Right lobe of liver (tissue), 6 donors: ENCODE data around the gene ZNF691. TPM values are rescaled to one million over a fixed set of nuclear protein-coding genes. Genes with fewer than 3 reads are reported as not detected.
A peak's percentile ranks its signal among the peaks of the same experiment; 100 is the strongest.

Experiments used
- ATAC-seq, 4 donors: fragments of 200-7000 bp; cut with Tn5 transposase; one replicate each; pipeline ENCODE4 v1.9.1; 2020; ENCODE audit warnings: mild to moderate bottlenecking in 4 of 4, moderate library complexity in 4 of 4
- DNase-seq, 3 donors: peaks; one replicate each; pipeline ENCODE4 v3.0.0-alpha.2; 2020
- H3K27ac ChIP-seq, 3 donors: fragments of 200-600 bp; one replicate each; pipeline ENCODE4 v1.8.0; 2022
- H3K27me3 ChIP-seq, 2 donors: fragments of 200-600 bp; one replicate each; pipeline ENCODE4 v1.8.0; 2022
- H3K36me3 ChIP-seq, 4 donors: fragments of 200-600 bp; sonication (generic) in 1 of 4; one replicate each; pipeline versions ENCODE4 v1.5.1 to v1.8.0; 2017 to 2022; ENCODE audit warnings: control low read depth in 1 of 4
- H3K4me1 ChIP-seq, 4 donors: fragments of 200-600 bp; sonication (generic) in 1 of 4; one replicate each; pipeline versions ENCODE4 v1.5.1 to v1.8.0; 2017 to 2022; ENCODE audit warnings: control low read depth in 1 of 4
- H3K4me3 ChIP-seq, 3 donors: fragments of 200-600 bp; one replicate each; pipeline ENCODE4 v1.8.0; 2022
- H3K9me3 ChIP-seq, 4 donors: fragments of 200-600 bp; sonication (generic) in 1 of 4; one replicate each; pipeline versions ENCODE4 v1.5.1 to v1.8.0; 2017 to 2022; ENCODE audit warnings: control low read depth in 1 of 4
- POLR2A ChIP-seq: fragments of 450-650 bp; IDR thresholded peaks from one replicate; pipeline ENCODE4 v1.6.1; 2017; ENCODE audit warnings: antibody characterized with exemption, mild to moderate bottlenecking
- WGBS: methylation state at CpG from one replicate; pipeline ENCODE4 v1.1.6; 2018; ENCODE audit warnings: low coverage, low lambda C conversion rate; ENCODE audit not compliant: insufficient coverage; ENCODE audit errors: missing lambda C conversion rate; 5-methylcytosine and 5-hydroxymethylcytosine counted together
- intact Hi-C, 2 donors: fragments of 100-400 bp; cut with DNase I; formaldehyde crosslinking; loops; one replicate each; pipeline versions ENCODE4 v1.11.2 to v1.14.1; 2022
- total RNA-seq, 6 experiments: library from RNA; depleted of rRNA in 2 of 6; stranded (reverse); fragments of >200 nt in 2 of 6; fragmentation: NEBNext Ultra II Directional in 3 of 6; extraction: Animal tissue kit (Norgen Biotek cat#: 25700) in 3 of 6; gene quantifications; one replicate each; pipeline versions ENCODE4 v1.1.0 to v1.2.4, GENCODE V29; 2016 to 2023
- TF ChIP-seq, protein P1 (sequence below), 4 donors: fragments of 200-600 bp in 3 of 4; fragments of 450-650 bp in 1 of 4; IDR thresholded peaks; one replicate each; pipeline versions ENCODE4 v1.5.1 to v1.8.0; 2016 to 2022; ENCODE audit warnings: antibody characterized with exemption in 4 of 4, mild to moderate bottlenecking in 2 of 4
- donor health status: DM: no; HTN: yes; CAD: no.
- donor health status: DM: no; HTN: no; CAD: no.
- donor health status: DM: no; HTN: no; CAD: no.
- donor health status: DM: no; HTN: yes; CAD: no.
- donor health status: DM: no; HTN: yes; CAD: no.

ZNF691 gene
- total RNA-seq, 6 experiments from 2014 or later = 5.0 to 9.5 (median 7.2) TPM

DNA sequence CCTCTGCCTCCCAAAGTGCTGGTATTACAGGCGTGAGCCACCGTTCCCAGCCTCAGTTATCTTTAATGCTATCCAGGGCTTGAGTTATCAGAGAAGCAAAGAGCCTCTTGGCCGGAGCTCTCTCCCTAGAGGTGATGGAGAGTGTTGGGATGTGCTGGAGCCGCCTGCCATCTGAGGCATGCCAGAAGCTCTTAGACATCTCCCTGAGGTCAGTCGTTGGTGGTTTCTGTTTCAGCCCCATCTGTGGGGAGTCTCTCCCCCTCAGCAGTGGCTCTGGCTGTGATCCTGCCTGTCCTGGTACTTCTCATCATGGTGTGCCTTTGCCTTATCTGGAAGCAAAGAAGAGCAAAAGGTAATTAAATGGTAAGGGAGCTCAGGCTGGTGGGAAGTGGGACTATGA lies 11.6 kb upstream of the ZNF691 start:
- Histone ChIP-seq H3K4me3 (no peak overlapping the region), H3K4me1 (no peaks in the 10 kb centered on the region), H3K27ac (no peak overlapping the region), H3K9me3 (no peaks in the 10 kb centered on the region), H3K36me3 (peaks cover 0 to 25% (median 1%) of the 10 kb centered on the region in 4 donors), H3K27me3 (no peaks in the 10 kb centered on the region)
- intact Hi-C loops = no loop called here
- TF ChIP-seq POLR2A = no peak
- TF ChIP-seq, protein P1, sequence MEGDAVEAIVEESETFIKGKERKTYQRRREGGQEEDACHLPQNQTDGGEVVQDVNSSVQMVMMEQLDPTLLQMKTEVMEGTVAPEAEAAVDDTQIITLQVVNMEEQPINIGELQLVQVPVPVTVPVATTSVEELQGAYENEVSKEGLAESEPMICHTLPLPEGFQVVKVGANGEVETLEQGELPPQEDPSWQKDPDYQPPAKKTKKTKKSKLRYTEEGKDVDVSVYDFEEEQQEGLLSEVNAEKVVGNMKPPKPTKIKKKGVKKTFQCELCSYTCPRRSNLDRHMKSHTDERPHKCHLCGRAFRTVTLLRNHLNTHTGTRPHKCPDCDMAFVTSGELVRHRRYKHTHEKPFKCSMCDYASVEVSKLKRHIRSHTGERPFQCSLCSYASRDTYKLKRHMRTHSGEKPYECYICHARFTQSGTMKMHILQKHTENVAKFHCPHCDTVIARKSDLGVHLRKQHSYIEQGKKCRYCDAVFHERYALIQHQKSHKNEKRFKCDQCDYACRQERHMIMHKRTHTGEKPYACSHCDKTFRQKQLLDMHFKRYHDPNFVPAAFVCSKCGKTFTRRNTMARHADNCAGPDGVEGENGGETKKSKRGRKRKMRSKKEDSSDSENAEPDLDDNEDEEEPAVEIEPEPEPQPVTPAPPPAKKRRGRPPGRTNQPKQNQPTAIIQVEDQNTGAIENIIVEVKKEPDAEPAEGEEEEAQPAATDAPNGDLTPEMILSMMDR (IDR thresholded peaks at IDR 0.05) = no peak
- ATAC-seq (no peak), DNase-seq (no peak)
- WGBS = 97% methylated on average over 5 of the region's 5 CpGs

DNA sequence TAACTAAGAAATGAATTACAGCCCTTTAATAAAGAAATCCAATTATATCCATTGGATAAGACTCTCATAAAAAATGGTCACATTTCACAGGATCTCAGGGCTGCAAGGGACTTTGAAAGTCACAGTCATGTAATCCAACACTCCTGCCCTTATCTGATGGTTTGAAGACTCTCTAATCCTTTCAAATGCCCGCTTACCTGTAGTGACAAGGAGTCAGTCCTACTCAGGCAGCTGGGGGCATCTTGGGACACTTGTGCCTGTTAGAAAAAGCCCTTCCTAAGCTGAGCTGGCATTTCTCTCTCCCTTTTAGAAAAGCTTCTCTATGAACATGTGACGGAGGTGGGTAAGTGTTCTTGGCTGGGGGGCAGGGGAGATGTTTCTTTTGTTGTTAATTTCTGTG lies 11.0 kb upstream of the ZNF691 start:
- intact Hi-C loops = no loop called here
- H3K36me3 ChIP-seq = peaks cover 0 to 22% (median 1%) of the 10 kb centered on the region in 4 donors
- DNase-seq (no peak), ATAC-seq (no peak)
- no peaks in the 10 kb centered on the region for H3K27me3 ChIP-seq
- TF ChIP-seq, protein P1 (IDR thresholded peaks at IDR 0.05) = no peak
- no peak for TF ChIP-seq POLR2A
- no peaks in the 10 kb centered on the region for H3K4me1 ChIP-seq
- H3K9me3 ChIP-seq = no peaks in the 10 kb centered on the region
- H3K4me3 ChIP-seq = no peak overlapping the region
- H3K27ac ChIP-seq = no peak overlapping the region
- 90% methylated on average over 2 of the region's 2 CpGs for WGBS

DNA sequence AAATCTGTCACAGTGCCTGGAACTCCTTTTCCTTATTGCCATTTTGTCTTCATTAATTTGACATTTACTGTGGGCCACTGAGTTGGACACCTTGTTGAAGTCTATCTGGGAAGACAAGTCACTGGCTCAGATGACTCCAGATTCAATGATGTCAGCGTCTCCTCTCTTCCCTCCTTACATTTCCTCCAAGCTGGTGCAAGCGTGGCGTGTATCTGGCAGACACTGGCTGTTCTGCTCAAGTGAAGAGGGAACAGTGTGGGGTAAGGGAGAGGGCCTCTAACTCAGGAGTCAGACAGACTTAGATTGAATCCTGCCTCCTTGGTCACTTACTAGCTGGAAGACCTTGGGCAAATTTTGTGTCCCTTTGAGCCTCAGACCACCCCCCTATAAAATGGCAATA lies 8.7 kb upstream of the ZNF691 start:
- 49% methylated on average over 3 of the region's 3 CpGs for WGBS
- ATAC-seq (peak in 3 of 4 donors; percentile 31 to 64 (median 45)), DNase-seq (no peak)
- Histone ChIP-seq H3K36me3 (peaks cover 0 to 16% (median 1%) of the 10 kb centered on the region in 4 donors), H3K27me3 (no peaks in the 10 kb centered on the region), H3K9me3 (no peaks in the 10 kb centered on the region), H3K4me1 (no peaks in the 10 kb centered on the region), H3K27ac (no peak overlapping the region), H3K4me3 (no peak overlapping the region)
- no peak for TF ChIP-seq POLR2A
- TF ChIP-seq, protein P1 (IDR thresholded peaks at IDR 0.05) = no peak
- intact Hi-C loops = no loop called here

- intact Hi-C loops = no loop called here
- H3K27ac ChIP-seq = no peak overlapping the region
- H3K9me3 ChIP-seq = no peaks in the 10 kb centered on the region
- TF ChIP-seq POLR2A = no peak
- TF ChIP-seq, protein P1 (IDR thresholded peaks at IDR 0.05) = no peak
- no peaks in the 10 kb centered on the region for H3K4me1 ChIP-seq
- ATAC-seq (peak; percentile 16 to 65 (median 45)), DNase-seq (no peak)
- H3K27me3 ChIP-seq = no peaks in the 10 kb centered on the region
- WGBS = 84% methylated on average over 6 of the region's 7 CpGs
- no peak overlapping the region for H3K4me3 ChIP-seq
- peaks cover 0 to 20% (median 1%) of the 10 kb centered on the region in 4 donors for H3K36me3 ChIP-seq
Measured at GRCh38 chr1:42838482-42839190, 7.8 kb upstream of the ZNF691 start.
